Endothelial cell of umbilical vein (primary cell): Measurements from ENCODE around the gene GK2. TPM values are rescaled to one million over a fixed set of nuclear protein-coding genes. Genes with fewer than 3 reads are reported as not detected.

ENCODE experiments used
- BruUV-seq: library from RNA; stranded (reverse); fragments of 400-500 nt; replicated peaks from 2 replicates; lab custom pipeline; 2021; lab: Mats Ljungman, UMichigan
- CTCF ChIA-PET: fragments of 300-600, 350-600 bp; sonication (Branson Sonifier 250); formaldehyde crosslinking; loops from one replicate; lab custom pipeline; 2021; ENCODE audit warnings: antibody characterized with exemption, inconsistent platforms; lab: Charles Lee
- POLR2A ChIA-PET: fragments of 300-600, 350-600 bp; sonication (Branson Sonifier 250); formaldehyde crosslinking; loops from one replicate; lab custom pipeline; 2021; ENCODE audit warnings: antibody characterized with exemption, inconsistent platforms; lab: Charles Lee
- DNase-seq: peaks from one replicate; pipeline ENCODE4 v3.0.0-alpha.2; 2011; ENCODE audit warnings: low read depth, low spot score
- FAIRE-seq: peaks from 2 replicates; lab custom pipeline; 2011; peaks lifted over from hg19 to GRCh38; lab: Jason Lieb, UNC
- H2AFZ ChIP-seq: 2 replicates; pipeline ENCODE4 v1.6.0; 2012; ENCODE audit warnings: low read depth, low read length, control low read depth, inconsistent platforms
- H3K27ac ChIP-seq: 2 replicates; pipeline ENCODE4 v1.5.1; 2011; ENCODE audit warnings: low read depth, mild to moderate bottlenecking, control low read depth, low read length, moderate library complexity; ENCODE audit not compliant: insufficient read depth
- H3K27me3 ChIP-seq, 2 experiments: 2 replicates each; pipeline versions ENCODE4 v1.6.0 to v1.6.1; 2011; ENCODE audit warnings: low read length in 2 of 2, mixed read lengths in 1 of 2; ENCODE audit not compliant: control insufficient read depth in 2 of 2, insufficient read depth in 2 of 2
- H3K36me3 ChIP-seq, 2 experiments: 2 replicates in 1 of 2; 3 replicates in 1 of 2; pipeline ENCODE4 v1.5.1; 2011; ENCODE audit warnings: low read length in 2 of 2, mild to moderate bottlenecking in 1 of 2, moderate library complexity in 1 of 2; ENCODE audit not compliant: control insufficient read depth in 2 of 2, insufficient read depth in 2 of 2; ENCODE audit errors: extremely low read depth in 1 of 2
- H3K4me1 ChIP-seq: 3 replicates; pipeline ENCODE4 v1.5.1; 2011; ENCODE audit warnings: mild to moderate bottlenecking, low read length; ENCODE audit not compliant: control insufficient read depth, insufficient read depth; ENCODE audit errors: extremely low read depth
- H3K4me2 ChIP-seq: 2 replicates; pipeline ENCODE4 v1.6.1; 2011; ENCODE audit warnings: low read length, control low read depth, mixed read lengths; ENCODE audit not compliant: insufficient read depth
- H3K4me3 ChIP-seq, 3 experiments: fragments of 200-600 bp in 1 of 3; sonication (generic), shearing (Covaris generic) in 1 of 3; replicated peaks in 1 of 3; 2 replicates each; pipeline ENCODE4 v1.5.1; 2011 to 2016; ENCODE audit warnings: control low read depth in 3 of 3, low read length in 3 of 3, mild to moderate bottlenecking in 2 of 3, inconsistent platforms in 1 of 3, low read depth in 1 of 3, moderate library complexity in 1 of 3; ENCODE audit not compliant: insufficient read depth in 1 of 3
- H3K79me2 ChIP-seq: 2 replicates; pipeline ENCODE4 v1.6.0; 2012; ENCODE audit warnings: low read length, inconsistent platforms; ENCODE audit not compliant: control insufficient read depth, insufficient read depth
- H3K9ac ChIP-seq: replicated peaks from 2 replicates; pipeline ENCODE3; 2011; ENCODE audit warnings: low read length, control low read depth; ENCODE audit not compliant: insufficient read depth; ENCODE audit errors: extremely low read depth
- H3K9me1 ChIP-seq: replicated peaks from 3 replicates; pipeline ENCODE4 v1.6.0; 2011; ENCODE audit warnings: mild to moderate bottlenecking, low read length; ENCODE audit not compliant: control insufficient read depth, insufficient read depth; ENCODE audit errors: extremely low read depth
- H3K9me3 ChIP-seq: replicated peaks from 2 replicates; pipeline ENCODE4 v1.5.1; 2012; ENCODE audit warnings: low read length, inconsistent platforms; ENCODE audit not compliant: control insufficient read depth, insufficient read depth
- H4K20me1 ChIP-seq: replicated peaks from 2 replicates; pipeline ENCODE3; 2011; ENCODE audit warnings: mild to moderate bottlenecking, low read length; ENCODE audit not compliant: control insufficient read depth, insufficient read depth; ENCODE audit errors: extremely low read depth
- CTCF ChIP-seq, 2 donors: IDR thresholded peaks; 1 replicate in 1 of 2; 2 replicates in 1 of 2; pipeline ENCODE4 v1.5.1; 2011; ENCODE audit warnings: low read length in 2 of 2, mild to moderate bottlenecking in 2 of 2, moderate library complexity in 2 of 2, control low read depth in 1 of 2, inconsistent platforms in 1 of 2, low read depth in 1 of 2; ENCODE audit not compliant: insufficient read depth in 1 of 2; ENCODE audit errors: extremely low read depth in 1 of 2
- EZH2 ChIP-seq: IDR thresholded peaks from 2 replicates; pipeline ENCODE4 v1.6.1; 2012; ENCODE audit warnings: borderline replicate concordance, low read depth, mild to moderate bottlenecking, moderate library complexity, low read length, inconsistent platforms; ENCODE audit not compliant: severe bottlenecking
- FOS ChIP-seq: IDR thresholded peaks from 2 replicates; pipeline ENCODE4 v1.6.1; 2011; ENCODE audit warnings: mild to moderate bottlenecking, low read length, moderate library complexity, borderline replicate concordance; ENCODE audit not compliant: insufficient read depth
- GATA2 ChIP-seq: IDR thresholded peaks from 2 replicates; pipeline ENCODE4 v1.7.0; 2011; ENCODE audit warnings: low read depth, mild to moderate bottlenecking, moderate library complexity, mixed read lengths, low read length; ENCODE audit not compliant: insufficient read length, insufficient read depth
- JUN ChIP-seq: IDR thresholded peaks from 2 replicates; pipeline ENCODE4 v1.6.1; 2011; ENCODE audit warnings: borderline replicate concordance, low read depth; ENCODE audit not compliant: insufficient read length, insufficient read depth
- MAX ChIP-seq: IDR thresholded peaks from 2 replicates; pipeline ENCODE4 v1.6.1; 2011; ENCODE audit not compliant: insufficient read depth, insufficient read length
- MYC ChIP-seq: IDR thresholded peaks from one replicate; pipeline ENCODE4 v1.6.1; 2011; ENCODE audit warnings: mild to moderate bottlenecking, low read depth, low read length
- POLR2A ChIP-seq: IDR thresholded peaks from 2 replicates; pipeline ENCODE4 v1.6.1; 2012; ENCODE audit warnings: low read depth, mild to moderate bottlenecking, control low read depth, low read length
- POLR2AphosphoS5 ChIP-seq: IDR thresholded peaks from 2 replicates; pipeline ENCODE4 v1.6.1; 2012; ENCODE audit warnings: low read depth, mild to moderate bottlenecking, control low read depth, low read length, moderate library complexity; ENCODE audit not compliant: insufficient read depth
- dilution Hi-C: fragments of 300-500 bp; cut with MboI; formaldehyde crosslinking; loops from one replicate; pipeline ENCODE4 v1.15.0; 2019; ENCODE audit warnings: low sequenced_read_pairs; ENCODE audit not compliant: extremely low pct_ligation_motif_present
- intact Hi-C: fragments of 100-400 bp; cut with micrococcal nuclease; formaldehyde crosslinking; loops from one replicate; pipeline ENCODE4 v1.10.0; 2022
- polyA plus RNA-seq, 4 experiments: library from polyadenylated mRNA; depleted of rRNA in 3 of 4; stranded (reverse) in 3 of 4; unstranded in 1 of 4; fragments of >200 nt; gene quantifications; 2 replicates each; pipeline versions ENCODE4 v1.2.1 to v1.2.3, GENCODE V29; 2011 to 2012; ENCODE audit warnings: missing spikeins in 1 of 4
- total RNA-seq: library from RNA; stranded (reverse); gene quantifications from 2 replicates; pipeline ENCODE4 v1.2.3, GENCODE V29; 2021

The GK2 gene
- total and polyA plus RNA-seq, 2 donors (not counting 3 experiments of a cell fraction or from before 2014, with no cell fraction given) = not detected

- FAIRE-seq (no peak), DNase-seq (no peak)
- no peaks in the 10 kb centered on the region for H3K9me1 ChIP-seq
- POLR2A ChIA-PET = no interaction called here
- no peak overlapping the region for H3K9ac ChIP-seq
- no peak overlapping the region for H2AFZ ChIP-seq
- H3K36me3 ChIP-seq = no peaks in the 10 kb centered on the region
- dilution Hi-C loops (no loop called here), intact Hi-C loops (no loop called here)
- no peaks in the 10 kb centered on the region for H3K27me3 ChIP-seq
- no peaks in the 10 kb centered on the region for H4K20me1 ChIP-seq
- CTCF ChIA-PET = no interaction called here
- no peaks in the 10 kb centered on the region for H3K4me1 ChIP-seq
- no peak overlapping the region for H3K4me3 ChIP-seq
- no peaks in the 10 kb centered on the region for H3K79me2 ChIP-seq
- no peak overlapping the region for H3K4me2 ChIP-seq
- H3K9me3 ChIP-seq = no peaks in the 10 kb centered on the region
- no peak overlapping the region for H3K27ac ChIP-seq
- TF ChIP-seq POLR2A = no peak
- TF ChIP-seq POLR2AphosphoS5 = no peak
- no peak for TF ChIP-seq JUN
- TF ChIP-seq EZH2 = no peak
- no peak for TF ChIP-seq MYC
- no peak for TF ChIP-seq GATA2
- TF ChIP-seq MAX = no peak
- TF ChIP-seq FOS = no peak
- TF ChIP-seq CTCF (IDR thresholded peaks at IDR 0.05; ENCODE audit: extremely low read depth in 1 of 2, insufficient read depth in 1 of 2, low read depth in 1 of 2, low read length in 2 of 2) = no peak
- no TSS peak for BruUV-seq
Measured at GRCh38 chr4:79399076-79399475, 9.0 kb downstream of the GK2 start.
